Midbrain (tissue), 1 donor: Measurements from ENCODE around the gene EIF3M.
"Not testable (repeated sequence)": the region's sequence is repeated elsewhere in the genome, so short reads cannot be mapped to it uniquely, and the experiment has no call there.

ENCODE experiments used
- DNase-seq: peaks from one replicate; lab custom pipeline; 2025; lab: John Stamatoyannopoulos, UW

EIF3M gene

DNA sequence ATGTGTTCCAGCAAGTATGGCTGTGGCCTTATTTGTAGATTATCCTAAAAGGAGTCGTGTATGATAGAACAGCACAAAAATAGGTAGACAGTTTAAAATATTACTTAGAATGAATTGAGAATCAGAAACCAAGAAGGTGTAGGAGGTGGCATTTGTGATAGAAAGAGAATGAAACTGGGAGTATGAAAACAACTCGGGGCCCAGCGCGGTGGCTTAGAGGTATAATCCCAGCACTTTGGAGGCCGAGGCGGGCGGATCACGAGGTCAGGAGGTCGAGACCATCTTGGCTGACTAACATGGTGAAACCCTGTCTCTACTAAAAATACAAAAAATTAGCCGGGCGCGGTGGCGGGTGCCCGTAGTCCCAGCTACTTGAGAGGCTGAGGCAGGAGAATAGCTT lies 12.5 kb downstream of the EIF3M start:
- not testable (repeated sequence) for DNase-seq

DNA sequence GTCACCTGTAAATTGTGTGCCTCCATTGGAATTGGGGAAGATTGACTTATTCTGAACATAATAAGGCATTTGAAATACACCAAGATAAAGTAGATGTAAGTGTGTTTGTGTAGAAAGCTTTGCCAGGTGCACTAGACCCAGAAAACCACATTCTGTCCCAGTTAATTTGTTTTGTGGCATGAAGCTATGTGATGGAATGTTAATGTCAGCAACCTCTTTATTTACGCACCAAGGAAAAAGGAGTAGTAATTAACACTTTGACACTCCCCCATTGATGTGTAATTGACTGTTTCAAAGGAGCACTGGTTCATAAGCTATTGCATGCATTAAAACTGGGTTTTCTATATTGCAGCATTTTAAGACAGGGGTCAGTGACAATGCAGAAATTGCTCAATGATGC lies 14.3 kb downstream of the EIF3M start:
- no peak for DNase-seq

DNA sequence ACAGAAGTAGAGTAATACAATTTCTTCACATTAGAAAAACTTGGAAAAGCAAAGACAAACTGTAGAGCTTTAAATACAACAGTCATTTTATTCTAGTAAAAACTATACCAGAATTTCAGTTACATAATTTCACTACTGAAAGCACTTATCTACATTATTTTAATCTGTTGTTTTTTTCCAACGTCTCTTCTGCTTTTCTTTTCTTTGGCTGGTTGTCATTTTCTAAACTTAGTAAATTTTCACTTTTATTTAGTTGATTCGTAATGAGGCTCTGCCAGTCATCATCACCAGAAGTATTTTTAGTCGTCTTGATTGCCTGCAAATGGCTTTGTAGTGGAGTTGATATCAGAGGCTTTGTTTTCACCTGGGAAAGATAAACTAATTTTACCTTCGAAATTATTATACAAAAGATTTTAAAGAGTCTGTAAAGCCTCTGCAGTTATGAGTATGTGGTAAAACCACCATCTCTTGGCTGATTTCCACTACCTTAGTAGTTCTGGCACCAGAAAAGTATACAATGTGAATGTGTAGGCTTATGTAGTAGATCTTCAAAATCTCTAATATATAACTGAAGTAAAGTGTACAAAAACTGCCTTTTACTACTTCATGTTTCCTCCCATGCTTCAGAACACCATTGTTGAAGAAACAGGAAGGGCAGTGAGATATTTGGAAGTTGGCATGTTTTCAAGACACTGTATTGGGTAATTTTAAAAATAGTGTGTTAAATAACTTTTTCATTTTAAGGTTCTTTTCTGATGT lies 19.2 kb downstream of the EIF3M start:
- no peak for DNase-seq

DNA sequence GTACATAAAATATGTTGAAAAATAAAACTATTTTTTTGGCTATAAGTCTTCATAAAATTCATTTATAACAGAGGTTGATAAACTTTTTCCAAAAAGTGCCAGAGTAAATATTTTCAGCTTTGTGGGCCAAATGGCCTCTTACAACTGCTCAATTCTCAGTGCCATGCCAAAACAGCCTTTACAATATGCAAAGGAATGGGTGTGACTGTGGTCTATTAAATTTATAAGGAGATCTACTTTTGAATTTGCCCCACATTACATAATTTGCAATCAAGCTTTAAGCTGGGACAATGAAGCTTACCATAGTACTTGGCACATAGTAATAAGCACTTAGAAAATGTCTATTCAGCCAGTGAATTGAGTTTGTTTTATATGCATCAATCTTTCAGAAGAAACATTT lies 22.6 kb downstream of the EIF3M start:
- no peak for DNase-seq

DNA sequence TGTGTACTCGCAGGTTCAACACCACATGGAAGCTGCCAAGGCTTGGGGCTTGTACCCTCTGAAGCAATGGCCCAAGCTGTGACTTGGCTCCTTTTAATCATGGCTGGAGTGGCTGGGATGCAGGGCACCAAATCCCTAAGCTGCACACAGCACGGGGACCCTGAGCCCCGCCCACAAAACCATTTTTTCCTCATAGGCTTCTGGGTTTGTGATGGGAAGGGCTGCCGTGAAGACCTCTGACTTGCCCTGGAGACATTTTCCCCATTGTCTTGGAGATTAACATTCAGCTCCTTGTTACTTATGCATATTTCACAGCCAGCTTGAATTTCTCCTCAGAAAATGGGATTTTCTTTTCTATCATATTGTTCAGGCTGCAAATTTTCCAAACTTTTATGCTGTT lies 25.2 kb downstream of the EIF3M start:
- not testable (repeated sequence) for DNase-seq

DNA sequence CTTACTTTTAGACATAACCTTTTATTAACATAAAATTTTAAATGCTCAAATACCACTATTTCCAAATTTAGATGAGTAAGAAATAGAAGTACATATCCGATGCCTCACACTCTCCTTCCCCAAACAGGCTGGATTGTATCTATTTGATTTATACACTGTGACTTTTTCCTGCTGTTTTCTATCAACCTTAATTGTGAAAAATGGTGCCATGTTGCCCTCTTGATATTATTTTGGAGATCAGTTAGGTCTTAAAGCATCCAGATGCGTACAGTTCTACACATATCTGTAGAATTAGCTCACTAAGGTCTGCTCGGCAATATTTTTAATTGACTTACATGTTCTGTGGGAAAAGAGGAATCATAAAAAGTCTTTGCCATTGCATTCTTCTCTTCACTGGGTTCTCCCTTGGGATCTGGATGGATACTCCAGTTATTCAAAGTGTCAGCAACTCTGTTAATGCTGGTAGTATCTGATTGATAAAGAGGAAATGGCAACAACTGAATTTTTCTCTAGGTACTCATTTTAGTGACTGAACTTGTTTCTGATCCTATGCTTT lies 27.2 kb downstream of the EIF3M start:
- DNase-seq: no peak

DNA sequence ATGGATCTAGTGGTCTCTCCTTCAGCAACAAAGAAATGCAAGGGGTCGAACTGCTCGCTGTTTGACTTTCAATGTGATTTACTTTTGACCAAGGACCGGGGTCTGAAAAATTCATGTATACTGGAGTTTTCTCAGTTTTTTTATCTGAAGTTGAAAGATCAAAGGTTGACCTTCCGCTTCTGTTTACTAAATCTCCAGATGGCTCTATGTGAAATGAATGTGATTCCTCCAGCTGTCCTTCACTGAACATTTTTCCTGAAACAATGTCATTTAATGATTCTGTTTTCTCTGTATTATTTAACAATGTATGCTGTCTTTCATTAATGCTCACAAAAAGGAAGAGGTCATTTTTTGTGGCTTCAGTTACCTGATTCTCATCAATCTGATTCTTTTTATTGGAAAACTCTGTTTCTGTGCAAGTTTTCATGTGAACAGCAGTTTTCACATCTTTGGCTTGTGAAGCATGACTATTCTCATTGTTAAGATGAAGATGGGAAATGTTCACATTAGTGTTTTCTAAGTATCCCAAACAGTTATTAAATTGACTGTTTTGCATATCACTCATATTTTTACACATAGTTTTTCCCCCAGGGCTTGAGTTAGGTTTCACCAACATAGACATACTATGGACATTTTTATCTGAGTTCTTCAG lies 30.0 kb downstream of the EIF3M start:
- no peak for DNase-seq

DNA sequence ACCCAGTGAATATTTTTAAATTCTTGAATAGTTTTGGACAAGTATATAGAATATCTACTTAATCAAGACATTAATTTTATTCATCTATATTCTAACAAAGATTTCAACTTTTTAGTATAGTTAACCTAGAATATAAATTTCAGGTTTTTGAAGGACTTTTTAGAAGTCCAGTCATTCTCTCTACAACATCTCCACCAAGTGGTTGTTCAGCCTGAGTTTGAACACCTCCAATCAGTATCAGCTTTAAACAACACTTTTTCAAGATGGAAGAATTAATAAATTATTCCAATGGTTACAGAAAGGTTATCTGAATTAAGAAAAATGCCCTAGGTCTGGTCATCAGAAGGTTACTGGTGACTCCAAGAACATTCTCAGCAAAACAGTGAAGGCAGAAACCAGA lies 31.8 kb downstream of the EIF3M start:
- DNase-seq: no peak

DNA sequence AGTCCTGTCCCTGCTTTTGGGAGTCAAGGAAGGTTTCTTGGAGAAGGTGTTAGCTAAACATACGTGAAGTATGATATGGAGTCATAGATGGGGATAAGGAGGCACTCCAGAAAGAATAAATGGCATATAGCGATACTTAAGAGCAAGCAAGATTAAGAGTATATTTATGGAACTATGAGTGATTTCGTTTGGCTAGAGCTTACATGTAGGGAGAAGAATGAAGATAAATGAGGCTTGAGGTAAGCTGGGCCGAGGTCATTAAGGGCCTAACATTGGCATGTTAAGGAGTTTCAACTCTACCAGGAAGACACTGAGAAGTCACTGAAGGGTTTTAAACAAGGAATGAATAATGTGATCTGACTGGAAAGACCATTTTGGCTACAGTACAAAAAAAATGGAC lies 33.3 kb downstream of the EIF3M start:
- DNase-seq: no peak

DNA sequence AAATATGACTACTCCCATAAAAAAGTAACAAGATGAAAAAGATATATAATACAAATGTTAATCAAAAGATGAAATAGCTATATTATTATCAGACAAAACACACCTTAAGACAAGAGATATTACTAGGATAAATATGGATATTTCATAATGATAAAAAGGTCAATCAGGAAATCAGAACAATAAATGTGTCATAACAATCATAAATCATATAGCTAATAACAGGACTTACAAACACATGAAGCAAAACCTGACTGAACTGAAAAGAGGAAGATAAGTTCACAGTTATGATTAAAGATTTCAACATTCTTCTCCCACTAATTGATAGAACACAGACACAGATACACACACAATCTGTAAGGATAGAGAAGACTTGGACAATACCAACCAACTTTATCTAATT lies 47.2 kb downstream of the EIF3M start:
- no peak for DNase-seq

DNA sequence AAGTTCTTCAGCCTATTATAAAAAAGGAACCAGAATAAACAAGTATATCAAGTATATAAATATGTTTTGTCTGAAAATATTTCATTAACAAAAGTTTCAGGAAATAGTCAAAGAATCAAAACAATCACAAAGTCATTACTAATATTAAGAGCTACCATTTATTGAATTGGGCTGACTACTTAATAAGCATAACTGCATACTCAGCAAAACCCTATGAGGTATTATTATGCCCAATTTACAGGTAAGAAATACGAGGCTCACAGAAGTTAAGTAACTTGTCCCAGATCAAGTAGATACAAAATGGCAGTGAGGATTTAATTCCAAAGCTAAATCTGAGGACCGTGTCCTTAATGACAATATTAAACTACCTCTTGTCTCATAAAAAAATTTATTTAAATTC lies 52.2 kb downstream of the EIF3M start:
- no peak for DNase-seq

DNA sequence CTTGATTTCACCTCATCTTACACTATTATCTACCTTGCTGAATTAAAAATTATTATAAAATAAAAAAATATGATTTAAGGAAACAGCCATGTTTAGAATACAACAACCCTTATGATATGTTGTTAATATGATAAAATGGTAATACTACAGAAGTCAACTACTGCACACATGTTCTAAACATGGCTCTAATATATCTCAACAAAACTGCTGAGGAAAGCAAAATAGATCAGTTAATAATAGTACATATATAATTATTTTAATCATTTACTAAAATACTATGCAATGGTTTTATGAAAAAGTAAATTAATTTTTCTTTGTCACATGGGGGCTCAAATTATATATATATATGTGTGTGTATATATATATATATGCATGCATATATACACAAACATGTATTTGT lies 57.7 kb downstream of the EIF3M start:
- DNase-seq: no peak

DNA sequence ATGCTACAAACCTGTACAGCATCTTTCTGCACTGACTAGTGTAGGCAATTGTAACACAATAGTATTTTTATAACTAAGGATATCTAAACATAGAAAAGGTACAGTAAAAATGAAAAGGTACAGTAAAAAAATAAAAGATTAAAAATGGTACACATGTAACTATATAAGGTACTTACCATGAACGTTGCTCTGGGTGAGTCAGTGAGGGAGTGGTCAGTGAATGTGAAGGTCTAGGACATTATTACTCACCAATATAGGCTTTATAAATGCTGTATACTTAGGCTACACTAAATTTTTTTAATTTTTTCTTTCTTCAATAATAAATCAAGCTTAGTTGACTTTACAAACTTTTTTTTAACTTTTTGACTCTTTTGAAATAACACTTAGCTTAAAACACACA lies 59.9 kb downstream of the EIF3M start:
- no peak for DNase-seq
